Measurements from ENCODE around the gene HLA-A.

DNA sequence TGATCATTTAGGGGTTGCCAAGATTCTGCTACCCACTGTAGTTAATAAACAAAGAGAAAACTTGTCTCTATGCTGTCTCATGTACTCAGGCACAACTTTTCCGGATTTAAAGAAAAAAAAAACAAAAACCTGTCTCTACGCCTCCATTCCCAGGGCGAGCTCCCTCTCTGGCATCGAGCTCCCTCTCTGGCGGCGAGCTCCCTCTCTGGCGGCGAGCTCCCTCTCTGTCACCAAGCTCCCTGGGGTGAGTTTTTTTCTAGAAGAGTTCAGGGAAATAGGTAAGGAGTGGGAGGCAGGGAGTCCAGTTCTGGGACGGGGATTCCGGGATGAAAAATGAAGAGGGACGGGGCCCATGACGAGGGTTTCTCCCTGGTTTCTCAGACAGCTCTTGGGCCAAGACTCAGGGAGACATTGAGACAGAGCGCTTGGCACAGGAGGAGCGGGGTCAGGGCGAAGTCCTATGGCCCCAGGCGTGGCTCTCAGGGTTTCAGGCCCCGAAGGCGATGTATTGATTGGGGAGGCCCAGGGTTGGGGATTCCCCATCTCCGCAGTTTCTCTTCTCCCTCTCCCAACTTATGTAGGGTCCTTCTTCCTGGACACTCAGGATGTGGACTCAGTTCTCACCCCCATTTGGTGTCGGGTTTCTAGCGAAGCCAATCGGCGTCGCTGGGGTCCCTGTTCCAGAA, 16.5 kb upstream of the HLA-A start:
- TF ChIP-seq MEF2D (CRISPR knock-in tag; IDR thresholded peaks at IDR 0.05) (no peak), ZMYM2 (CRISPR knock-in tag; IDR thresholded peaks at IDR 0.05) (no peak), NCOA1 (CRISPR knock-in tag; IDR thresholded peaks at IDR 0.05) (no peak), MYNN (CRISPR knock-in tag; IDR thresholded peaks at IDR 0.05; ENCODE audit: low read depth) (no peak), NFIC (IDR thresholded peaks at IDR 0.05; ENCODE audit: low read length) (no peak), PRMT3 (CRISPR knock-in tag; IDR thresholded peaks at IDR 0.05; ENCODE audit: borderline replicate concordance, low read depth) (no peak)
- TF ChIP-seq, protein P1, sequence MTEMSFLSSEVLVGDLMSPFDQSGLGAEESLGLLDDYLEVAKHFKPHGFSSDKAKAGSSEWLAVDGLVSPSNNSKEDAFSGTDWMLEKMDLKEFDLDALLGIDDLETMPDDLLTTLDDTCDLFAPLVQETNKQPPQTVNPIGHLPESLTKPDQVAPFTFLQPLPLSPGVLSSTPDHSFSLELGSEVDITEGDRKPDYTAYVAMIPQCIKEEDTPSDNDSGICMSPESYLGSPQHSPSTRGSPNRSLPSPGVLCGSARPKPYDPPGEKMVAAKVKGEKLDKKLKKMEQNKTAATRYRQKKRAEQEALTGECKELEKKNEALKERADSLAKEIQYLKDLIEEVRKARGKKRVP (CRISPR knock-in tag; IDR thresholded peaks at IDR 0.05), result no peak

Data from HepG2 (cell line).